C4-2B (cell line): ENCODE measurements around the gene ZNF385D.

ENCODE experiments used
- CTCF ChIP-seq: fragments of 450-650 bp; conservative IDR thresholded peaks from 2 replicates; pipeline ENCODE4 v1.5.1; 2017; ENCODE audit warnings: mild to moderate bottlenecking
- ZFX ChIP-seq: fragments of 450-650 bp; IDR thresholded peaks from 2 replicates; pipeline ENCODE4 v1.6.1; 2017

DNA sequence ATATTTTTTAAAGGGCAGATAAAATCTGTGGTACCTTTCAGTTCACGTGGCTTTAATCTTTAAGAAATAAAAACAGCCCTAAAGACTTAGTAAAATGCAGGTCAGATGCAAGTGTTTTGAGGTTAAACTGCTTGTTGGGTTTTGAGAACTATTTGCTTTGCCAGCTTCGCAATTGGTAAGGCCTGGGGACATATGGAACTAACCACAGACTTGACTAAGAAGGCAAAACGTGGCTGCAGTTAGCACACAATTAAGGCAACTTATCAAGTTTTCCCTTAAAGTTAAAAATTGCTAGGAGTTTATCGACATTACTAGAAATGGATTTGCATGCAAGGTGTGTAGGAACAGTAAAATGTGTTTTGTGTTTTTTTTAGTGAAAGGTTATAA, 206.9 kb downstream of the ZNF385D start:
- TF ChIP-seq CTCF = no peak
- TF ChIP-seq ZFX = no peak
